ENCODE measurements around the gene OR51B5. TPM values are rescaled to one million over a fixed set of nuclear protein-coding genes. Genes with fewer than 3 reads are reported as not detected.

Gene OR51B5
- total and polyA plus RNA-seq, 2 experiments from 2014 or later, result not detected

- Histone ChIP-seq H2AFZ (no peak overlapping the region), H3K4me2 (no peak overlapping the region), H3K27me3 (ENCODE audit: insufficient read depth) (no peaks in the 10 kb centered on the region), H4K20me1 (replicated peaks; ENCODE audit: insufficient read depth) (no peaks in the 10 kb centered on the region), H3F3A (replicated peaks; ENCODE audit: low read depth) (no peaks in the 10 kb centered on the region), H3K79me2 (replicated peaks; ENCODE audit: insufficient read depth) (no peaks in the 10 kb centered on the region), H3K27ac (ENCODE audit: low read depth) (no peak overlapping the region), H3K9me2 (ENCODE audit: insufficient read depth) (no peaks in the 10 kb centered on the region), H3K4me1 (ENCODE audit: insufficient read depth) (no peaks in the 10 kb centered on the region), H3K4me3 (no peak overlapping the region), H3K36me3 (ENCODE audit: insufficient read depth) (no peaks in the 10 kb centered on the region)
- DNase-seq (ENCODE audit: low spot score) (no peak), ATAC-seq (no peak)
- no peak overlapping the region for H3K4me3 Mint-ChIP-seq
- H3K36me3 Mint-ChIP-seq (ENCODE audit: low read depth), result no peaks in the 10 kb centered on the region
- H3K27ac Mint-ChIP-seq, result no peak overlapping the region
- H3K9me3 Mint-ChIP-seq, result no peaks in the 10 kb centered on the region
- TF ChIP-seq EZH2 (IDR thresholded peaks at IDR 0.05; ENCODE audit: low read depth, unreplicated experiment) (no peak), STAT1 (IDR thresholded peaks at IDR 0.05; ENCODE audit: unreplicated experiment) (no peak), JUNB (IDR thresholded peaks at IDR 0.05; ENCODE audit: unreplicated experiment) (no peak), POLR2AphosphoS5 (IDR thresholded peaks at IDR 0.05; ENCODE audit: low read depth) (no peak), EZH2phosphoT487 (IDR thresholded peaks at IDR 0.05; ENCODE audit: unreplicated experiment) (no peak), REST (IDR thresholded peaks at IDR 0.05; ENCODE audit: unreplicated experiment) (no peak), CTCF (conservative IDR thresholded peaks at IDR 0.05; ENCODE audit: low read depth in 2 of 2) (no peak), ZNF114 (CRISPR knock-in tag; IDR thresholded peaks at IDR 0.05) (no peak), ZNF331 (CRISPR knock-in tag; IDR thresholded peaks at IDR 0.05; ENCODE audit: low read depth) (no peak), NANOG (IDR thresholded peaks at IDR 0.05; ENCODE audit: borderline replicate concordance) (no peak), CREB1 (CRISPR knock-in tag; IDR thresholded peaks at IDR 0.05; ENCODE audit: low read depth) (no peak)
- TF ChIP-seq, protein P1, sequence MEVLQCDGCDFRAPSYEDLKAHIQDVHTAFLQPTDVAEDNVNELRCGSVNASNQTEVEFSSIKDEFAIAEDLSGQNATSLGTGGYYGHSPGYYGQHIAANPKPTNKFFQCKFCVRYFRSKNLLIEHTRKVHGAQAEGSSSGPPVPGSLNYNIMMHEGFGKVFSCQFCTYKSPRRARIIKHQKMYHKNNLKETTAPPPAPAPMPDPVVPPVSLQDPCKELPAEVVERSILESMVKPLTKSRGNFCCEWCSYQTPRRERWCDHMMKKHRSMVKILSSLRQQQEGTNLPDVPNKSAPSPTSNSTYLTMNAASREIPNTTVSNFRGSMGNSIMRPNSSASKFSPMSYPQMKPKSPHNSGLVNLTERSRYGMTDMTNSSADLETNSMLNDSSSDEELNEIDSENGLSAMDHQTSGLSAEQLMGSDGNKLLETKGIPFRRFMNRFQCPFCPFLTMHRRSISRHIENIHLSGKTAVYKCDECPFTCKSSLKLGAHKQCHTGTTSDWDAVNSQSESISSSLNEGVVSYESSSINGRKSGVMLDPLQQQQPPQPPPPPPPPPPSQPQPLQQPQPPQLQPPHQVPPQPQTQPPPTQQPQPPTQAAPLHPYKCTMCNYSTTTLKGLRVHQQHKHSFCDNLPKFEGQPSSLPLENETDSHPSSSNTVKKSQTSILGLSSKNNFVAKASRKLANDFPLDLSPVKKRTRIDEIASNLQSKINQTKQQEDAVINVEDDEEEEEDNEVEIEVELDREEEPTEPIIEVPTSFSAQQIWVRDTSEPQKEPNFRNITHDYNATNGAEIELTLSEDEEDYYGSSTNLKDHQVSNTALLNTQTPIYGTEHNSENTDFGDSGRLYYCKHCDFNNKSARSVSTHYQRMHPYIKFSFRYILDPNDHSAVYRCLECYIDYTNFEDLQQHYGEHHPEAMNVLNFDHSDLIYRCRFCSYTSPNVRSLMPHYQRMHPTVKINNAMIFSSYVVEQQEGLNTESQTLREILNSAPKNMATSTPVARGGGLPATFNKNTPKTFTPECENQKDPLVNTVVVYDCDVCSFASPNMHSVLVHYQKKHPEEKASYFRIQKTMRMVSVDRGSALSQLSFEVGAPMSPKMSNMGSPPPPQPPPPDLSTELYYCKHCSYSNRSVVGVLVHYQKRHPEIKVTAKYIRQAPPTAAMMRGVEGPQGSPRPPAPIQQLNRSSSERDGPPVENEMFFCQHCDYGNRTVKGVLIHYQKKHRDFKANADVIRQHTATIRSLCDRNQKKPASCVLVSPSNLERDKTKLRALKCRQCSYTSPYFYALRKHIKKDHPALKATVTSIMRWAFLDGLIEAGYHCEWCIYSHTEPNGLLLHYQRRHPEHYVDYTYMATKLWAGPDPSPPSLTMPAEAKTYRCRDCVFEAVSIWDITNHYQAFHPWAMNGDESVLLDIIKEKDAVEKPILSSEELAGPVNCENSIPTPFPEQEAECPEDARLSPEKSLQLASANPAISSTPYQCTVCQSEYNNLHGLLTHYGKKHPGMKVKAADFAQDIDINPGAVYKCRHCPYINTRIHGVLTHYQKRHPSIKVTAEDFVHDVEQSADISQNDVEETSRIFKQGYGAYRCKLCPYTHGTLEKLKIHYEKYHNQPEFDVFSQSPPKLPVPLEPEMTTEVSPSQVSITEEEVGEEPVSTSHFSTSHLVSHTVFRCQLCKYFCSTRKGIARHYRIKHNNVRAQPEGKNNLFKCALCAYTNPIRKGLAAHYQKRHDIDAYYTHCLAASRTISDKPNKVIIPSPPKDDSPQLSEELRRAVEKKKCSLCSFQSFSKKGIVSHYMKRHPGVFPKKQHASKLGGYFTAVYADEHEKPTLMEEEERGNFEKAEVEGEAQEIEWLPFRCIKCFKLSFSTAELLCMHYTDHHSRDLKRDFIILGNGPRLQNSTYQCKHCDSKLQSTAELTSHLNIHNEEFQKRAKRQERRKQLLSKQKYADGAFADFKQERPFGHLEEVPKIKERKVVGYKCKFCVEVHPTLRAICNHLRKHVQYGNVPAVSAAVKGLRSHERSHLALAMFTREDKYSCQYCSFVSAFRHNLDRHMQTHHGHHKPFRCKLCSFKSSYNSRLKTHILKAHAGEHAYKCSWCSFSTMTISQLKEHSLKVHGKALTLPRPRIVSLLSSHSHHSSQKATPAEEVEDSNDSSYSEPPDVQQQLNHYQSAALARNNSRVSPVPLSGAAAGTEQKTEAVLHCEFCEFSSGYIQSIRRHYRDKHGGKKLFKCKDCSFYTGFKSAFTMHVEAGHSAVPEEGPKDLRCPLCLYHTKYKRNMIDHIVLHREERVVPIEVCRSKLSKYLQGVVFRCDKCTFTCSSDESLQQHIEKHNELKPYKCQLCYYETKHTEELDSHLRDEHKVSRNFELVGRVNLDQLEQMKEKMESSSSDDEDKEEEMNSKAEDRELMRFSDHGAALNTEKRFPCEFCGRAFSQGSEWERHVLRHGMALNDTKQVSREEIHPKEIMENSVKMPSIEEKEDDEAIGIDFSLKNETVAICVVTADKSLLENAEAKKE (CRISPR knock-in tag; IDR thresholded peaks at IDR 0.05), result no peak
- TF ChIP-seq, protein P2, sequence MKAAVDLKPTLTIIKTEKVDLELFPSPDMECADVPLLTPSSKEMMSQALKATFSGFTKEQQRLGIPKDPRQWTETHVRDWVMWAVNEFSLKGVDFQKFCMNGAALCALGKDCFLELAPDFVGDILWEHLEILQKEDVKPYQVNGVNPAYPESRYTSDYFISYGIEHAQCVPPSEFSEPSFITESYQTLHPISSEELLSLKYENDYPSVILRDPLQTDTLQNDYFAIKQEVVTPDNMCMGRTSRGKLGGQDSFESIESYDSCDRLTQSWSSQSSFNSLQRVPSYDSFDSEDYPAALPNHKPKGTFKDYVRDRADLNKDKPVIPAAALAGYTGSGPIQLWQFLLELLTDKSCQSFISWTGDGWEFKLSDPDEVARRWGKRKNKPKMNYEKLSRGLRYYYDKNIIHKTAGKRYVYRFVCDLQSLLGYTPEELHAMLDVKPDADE (IDR thresholded peaks at IDR 0.05), result no peak
- H3K4me1 Mint-ChIP-seq, result no peaks in the 10 kb centered on the region
- H3K27me3 Mint-ChIP-seq (ENCODE audit: insufficient read depth, low read depth, poor library complexity), result no peaks in the 10 kb centered on the region
Observed at GRCh38 chr11:5310423-5310822, 32.9 kb downstream of the OR51B5 start.
